ENCODE data around the gene LDLRAP1.

DNA sequence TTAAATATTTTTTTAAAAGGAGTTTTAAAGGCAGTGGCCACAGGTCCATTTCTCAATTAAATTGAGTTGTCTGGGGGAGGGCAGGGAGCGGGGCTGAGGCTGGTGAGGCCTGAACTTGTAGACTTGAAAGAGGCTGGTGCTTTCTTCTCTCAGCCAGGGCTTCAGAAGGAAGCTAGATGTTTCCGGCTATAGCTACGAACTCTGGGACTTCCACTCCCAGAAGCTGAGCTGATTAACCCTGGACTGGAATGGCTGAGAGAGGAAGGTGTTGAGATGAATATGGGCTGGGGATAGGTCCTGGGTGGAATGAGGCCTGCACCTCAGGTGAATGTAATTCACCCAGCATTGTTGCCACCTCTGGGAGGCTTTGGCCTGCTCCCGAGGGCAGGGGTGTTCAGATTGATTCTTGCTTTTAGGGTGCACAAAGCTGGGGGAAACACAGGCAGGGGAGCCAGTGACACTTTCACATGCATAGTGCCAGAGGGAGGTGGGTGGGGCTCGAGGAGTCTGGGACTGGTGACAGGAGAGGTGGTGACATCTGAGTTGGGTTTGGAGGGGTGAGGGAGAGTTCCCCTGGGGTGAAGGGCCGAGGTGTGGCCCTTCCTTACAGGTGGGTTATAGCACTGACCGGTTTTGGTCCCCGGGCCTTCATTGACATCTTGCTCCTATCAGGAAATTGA is 18.2 kb downstream of the LDLRAP1 start:
- TF ChIP-seq TAF1 (IDR thresholded peaks at IDR 0.05; ENCODE audit: low read depth, low read length) = no peak
- no peak for TF ChIP-seq POLR2A (IDR thresholded peaks at IDR 0.05; ENCODE audit: low read depth, low read length)
- no peak for TF ChIP-seq POLR2AphosphoS5 (IDR thresholded peaks at IDR 0.05; ENCODE audit: low read depth, low read length)
- TF ChIP-seq PAX5 (IDR thresholded peaks at IDR 0.05; ENCODE audit: insufficient read depth, low read length, severe bottlenecking) = no peak

All from GM12891 (cell line).